MCF 10A (cell line): ENCODE data around the gene OLFML2A. TPM values are rescaled to one million over a fixed set of nuclear protein-coding genes. Genes with fewer than 3 reads are reported as not detected.

ENCODE experiments used
- BruUV-seq: library from RNA; stranded (reverse); fragments of 400-500 nt; replicated peaks from 2 replicates; lab custom pipeline; 2021; lab: Mats Ljungman, UMichigan
- CTCF ChIA-PET: fragments of 300-600 bp; sonication (Branson Sonifier 250); formaldehyde crosslinking; extraction: SDS; loops from one replicate; lab custom pipeline; 2021; ENCODE audit warnings: antibody characterized with exemption, inconsistent platforms; lab: Yijun Ruan, JAX
- POLR2A ChIA-PET: fragments of 300-600, 350-650 bp; sonication (Branson Sonifier 250); formaldehyde crosslinking; extraction: SDS; loops from one replicate; lab custom pipeline; 2020; ENCODE audit warnings: antibody characterized with exemption, inconsistent platforms; lab: Yijun Ruan, JAX
- DNase-seq: peaks from one replicate; pipeline ENCODE4 v3.0.0-alpha.2; 2018; ENCODE audit not compliant: unreplicated experiment
- H3K27ac Mint-ChIP-seq: one replicate; pipeline ENCODE4 v1.8.0; 2022; ENCODE audit warnings: mild to moderate bottlenecking, low read depth, mixed read lengths; ENCODE audit not compliant: unreplicated experiment
- H3K27me3 Mint-ChIP-seq: one replicate; pipeline ENCODE4 v1.8.0; 2022; ENCODE audit warnings: mixed read lengths; ENCODE audit not compliant: insufficient read depth, unreplicated experiment
- H3K36me3 Mint-ChIP-seq: one replicate; pipeline ENCODE4 v1.8.0; 2022; ENCODE audit warnings: mild to moderate bottlenecking, moderate library complexity, mixed read lengths; ENCODE audit not compliant: insufficient read depth, unreplicated experiment
- H3K4me1 Mint-ChIP-seq: one replicate; pipeline ENCODE4 v1.8.0; 2022; ENCODE audit warnings: mixed read lengths; ENCODE audit not compliant: insufficient read depth, unreplicated experiment
- H3K4me3 Mint-ChIP-seq: one replicate; pipeline ENCODE4 v1.8.0; 2022; ENCODE audit warnings: mild to moderate bottlenecking, moderate library complexity, mixed read lengths; ENCODE audit not compliant: unreplicated experiment
- H3K9me3 Mint-ChIP-seq: one replicate; pipeline ENCODE4 v1.8.0; 2022; ENCODE audit warnings: mixed read lengths; ENCODE audit not compliant: unreplicated experiment
- CTCF ChIP-seq: fragments of 200-600 bp; IDR thresholded peaks from one replicate; pipeline ENCODE4 v1.8.0; 2022; ENCODE audit warnings: antibody characterized with exemption, mild to moderate bottlenecking; ENCODE audit not compliant: unreplicated experiment
- intact Hi-C: fragments of 100-400 bp; cut with micrococcal nuclease; formaldehyde crosslinking; loops from 2 replicates; pipeline ENCODE4 v1.14.1; 2022
- total RNA-seq: library from RNA; stranded (reverse); gene quantifications from 2 replicates; pipeline ENCODE4 v1.2.3, GENCODE V29; 2022

The OLFML2A gene
- total RNA-seq, 1 experiment from 2014 or later: 0.21 TPM

DNA sequence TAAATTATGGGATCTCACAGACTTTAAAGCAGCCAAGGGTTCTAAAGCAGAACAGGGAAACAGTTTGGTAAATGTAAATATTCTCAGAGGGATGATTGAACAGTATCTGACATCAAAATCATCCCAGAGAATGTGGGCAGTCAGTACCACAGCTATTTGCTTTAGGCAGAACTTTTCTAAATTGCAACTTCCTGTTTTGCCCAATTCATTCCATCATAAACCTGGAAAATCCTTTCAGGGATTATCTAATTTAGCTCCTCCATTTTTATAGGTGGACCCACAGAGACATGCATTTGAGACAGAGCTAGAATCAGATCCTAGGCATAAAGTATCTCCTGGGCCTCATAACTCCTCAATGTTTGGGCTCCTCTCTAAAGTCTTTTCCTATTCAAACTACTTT lies 18.2 kb upstream of the OLFML2A start:
- no peak overlapping the region for H3K27ac Mint-ChIP-seq
- H3K27me3 Mint-ChIP-seq: no peaks in the 10 kb centered on the region
- intact Hi-C loops: no loop called here
- no peak for TF ChIP-seq CTCF
- ChIA-PET POLR2A (interaction anchor here (1.0 kb wide), 1 partner anchor 11 kb away, joined by 11 read pairs; no protein-coding TSS in a partner anchor), CTCF (interaction anchor here (1.2 to 2.9 kb wide), 3 partner anchors 47 to 141 kb away, joined by 3 to 11 read pairs (median 10); partner anchors contain the start of gene WDR38)
- no TSS peak for BruUV-seq
- H3K9me3 Mint-ChIP-seq: no peaks in the 10 kb centered on the region
- no peak overlapping the region for H3K4me3 Mint-ChIP-seq
- peaks cover 25% of the 10 kb centered on the region for H3K4me1 Mint-ChIP-seq
- DNase-seq: no peak
- no peaks in the 10 kb centered on the region for H3K36me3 Mint-ChIP-seq

GRCh38 chr9:124759327-124759726 lies 17.6 kb upstream of the OLFML2A start:
- H3K9me3 Mint-ChIP-seq: no peaks in the 10 kb centered on the region
- TF ChIP-seq CTCF: no peak
- no TSS peak for BruUV-seq
- H3K27ac Mint-ChIP-seq: no peak overlapping the region
- H3K4me3 Mint-ChIP-seq: no peak overlapping the region
- H3K36me3 Mint-ChIP-seq: no peaks in the 10 kb centered on the region
- H3K4me1 Mint-ChIP-seq: peaks cover 22% of the 10 kb centered on the region
- DNase-seq: no peak
- intact Hi-C loops: no loop called here
- H3K27me3 Mint-ChIP-seq: no peaks in the 10 kb centered on the region
- POLR2A ChIA-PET: interaction anchor here (1.0 kb wide), 1 partner anchor 11 kb away, joined by 11 read pairs; no protein-coding TSS in a partner anchor
- CTCF ChIA-PET: interaction anchor here (1.2 to 2.9 kb wide), 3 partner anchors 48 to 142 kb away, joined by 3 to 11 read pairs (median 10); partner anchors contain the start of gene WDR38

DNA sequence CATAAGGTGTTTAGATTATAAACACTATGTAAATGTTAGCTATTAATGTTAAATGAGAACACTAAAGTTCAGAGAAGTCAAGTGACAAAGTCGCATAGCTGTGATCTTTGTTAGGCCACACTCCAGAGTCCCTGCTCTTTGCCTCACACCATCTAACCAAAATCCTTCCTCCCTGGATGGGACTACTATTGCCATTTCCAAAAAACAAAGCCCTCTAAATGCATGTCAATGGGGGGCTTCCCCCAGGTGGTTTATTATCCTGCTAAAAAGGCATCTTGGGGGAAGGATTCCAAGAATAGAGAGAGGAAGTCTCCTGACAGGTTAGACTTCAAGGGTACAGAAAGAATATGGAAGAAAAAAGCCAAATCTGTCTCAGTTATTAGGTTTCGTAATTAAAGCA lies 16.2 kb upstream of the OLFML2A start:
- Mint-ChIP-seq H3K27me3 (no peaks in the 10 kb centered on the region), H3K27ac (no peak overlapping the region), H3K4me3 (no peak overlapping the region), H3K9me3 (no peaks in the 10 kb centered on the region), H3K36me3 (no peaks in the 10 kb centered on the region), H3K4me1 (peaks cover 13% of the 10 kb centered on the region)
- DNase-seq: no peak
- POLR2A ChIA-PET: interaction anchor here (1.9 kb wide), 1 partner anchor 10 kb away, joined by 8 read pairs; no protein-coding TSS in a partner anchor
- CTCF ChIA-PET: interaction anchor here (1.1 to 1.5 kb wide), 2 partner anchors 48 to 144 kb away, joined by 3 read pairs; no protein-coding TSS in a partner anchor
- TF ChIP-seq CTCF: no peak
- BruUV-seq: no TSS peak
- intact Hi-C loops: no loop called here

DNA sequence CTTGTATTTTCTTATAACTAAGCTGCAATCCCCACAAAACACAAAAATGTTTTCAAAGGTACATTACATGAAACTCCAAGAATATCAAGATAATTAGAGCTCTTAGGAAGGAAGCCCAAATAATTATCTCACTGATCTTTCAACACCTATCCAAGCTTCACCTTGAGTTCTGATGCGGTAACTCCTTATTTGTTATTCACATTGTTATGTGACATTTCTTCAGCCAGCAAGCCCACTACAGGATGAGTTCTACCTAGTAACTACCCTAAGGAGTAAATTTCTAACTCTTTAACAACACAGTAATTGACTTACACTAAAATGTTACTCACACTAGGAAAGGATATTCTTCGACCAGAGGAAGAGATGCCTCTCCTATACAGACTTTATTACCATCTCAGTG lies 15.7 kb upstream of the OLFML2A start:
- Mint-ChIP-seq H3K27ac (no peak overlapping the region), H3K27me3 (no peaks in the 10 kb centered on the region), H3K4me3 (no peak overlapping the region), H3K36me3 (no peaks in the 10 kb centered on the region), H3K4me1 (peaks cover 13% of the 10 kb centered on the region), H3K9me3 (no peaks in the 10 kb centered on the region)
- CTCF ChIA-PET: interaction anchor here (0.8 to 1.9 kb wide), 5 partner anchors 12 to 144 kb away, joined by 3 to 7 read pairs (median 3); no protein-coding TSS in a partner anchor
- no TSS peak for BruUV-seq
- no peak for TF ChIP-seq CTCF
- POLR2A ChIA-PET: interaction anchor here (1.9 kb wide), 1 partner anchor 10 kb away, joined by 8 read pairs; no protein-coding TSS in a partner anchor
- no peak for DNase-seq
- intact Hi-C loops: no loop called here
